ENCODE results near the gene TNFRSF4.

GRCh38 chr1:1187938-1188337 lies 26.0 kb downstream of the TNFRSF4 start:
- TF ChIP-seq JUND (IDR thresholded peaks at IDR 0.05; ENCODE audit: low read depth, low read length) (no peak), EZH2 (IDR thresholded peaks at IDR 0.05; ENCODE audit: borderline replicate concordance, control insufficient read depth, low read depth, low read length) (no peak), SMAD1 (IDR thresholded peaks at IDR 0.05; ENCODE audit: low read depth, partially characterized antibody) (no peak), TAF1 (IDR thresholded peaks at IDR 0.05; ENCODE audit: borderline replicate concordance, low read depth, low read length) (no peak), USF2 (IDR thresholded peaks at IDR 0.05; ENCODE audit: borderline replicate concordance, low read depth, low read length) (no peak), CTCF (IDR thresholded peaks at IDR 0.05 in 2 of 3, conservative IDR thresholded peaks at IDR 0.05 in 1 of 3; ENCODE audit: control insufficient read depth in 2 of 3, extremely low read depth in 1 of 3, insufficient read depth in 1 of 3, low read depth in 3 of 3, low read length in 3 of 3) (no peak), POLR2AphosphoS2 (IDR thresholded peaks at IDR 0.05; ENCODE audit: low read depth, low read length) (no peak), POLR2A (IDR thresholded peaks at IDR 0.05; ENCODE audit: low read depth, low read length) (no peak), SUZ12 (IDR thresholded peaks at IDR 0.05; ENCODE audit: unreplicated experiment) (no peak), REST (IDR thresholded peaks at IDR 0.05; ENCODE audit: low read depth, low read length) (no peak), ESRRA (IDR thresholded peaks at IDR 0.05; ENCODE audit: low read length) (no peak), ATF2 (IDR thresholded peaks at IDR 0.05; ENCODE audit: low read length) (no peak)
